CD4-positive, alpha-beta memory T cell (primary cell): ENCODE data around the gene PSMG3. TPM values are rescaled to one million over a fixed set of nuclear protein-coding genes. Genes with fewer than 3 reads are reported as not detected.

Experiments used
- CTCF ChIA-PET: fragments of 350-600 bp; sonication (Branson Sonifier 250); formaldehyde crosslinking; loops from one replicate; lab custom pipeline; 2021; ENCODE audit warnings: inconsistent platforms; ENCODE audit not compliant: partially characterized antibody; lab: Charles Lee
- POLR2A ChIA-PET: fragments of 350-600 bp; sonication (Branson Sonifier 250); formaldehyde crosslinking; loops from one replicate; lab custom pipeline; 2021; ENCODE audit not compliant: partially characterized antibody; lab: Charles Lee
- DNase-seq, 5 donors: peaks; one replicate each; pipeline versions ENCODE4 v3.0.0 to v3.0.0-alpha.2; 2020 to 2022; ENCODE audit warnings: mixed read lengths in 1 of 5
- H3K27ac ChIP-seq: one replicate; pipeline ENCODE4 v1.7.0; 2013; ENCODE audit warnings: low read depth, low read length
- H3K27me3 ChIP-seq: 2 replicates; pipeline ENCODE4 v1.7.0; 2013; ENCODE audit warnings: mild to moderate bottlenecking, low read length, moderate library complexity; ENCODE audit not compliant: insufficient read depth
- H3K36me3 ChIP-seq: 2 replicates; pipeline ENCODE4 v1.7.0; 2013; ENCODE audit warnings: mild to moderate bottlenecking, low read length, moderate library complexity; ENCODE audit not compliant: insufficient read depth
- H3K4me1 ChIP-seq: 2 replicates; pipeline ENCODE4 v1.7.0; 2013; ENCODE audit warnings: mild to moderate bottlenecking, low read length, moderate library complexity; ENCODE audit not compliant: insufficient read depth
- H3K4me3 ChIP-seq, 2 donors: one replicate each; pipeline ENCODE4 v1.7.0; 2013; ENCODE audit warnings: low read length in 2 of 2, mild to moderate bottlenecking in 1 of 2
- H3K9me3 ChIP-seq, 2 donors: one replicate each; pipeline ENCODE4 v1.7.0; 2013; ENCODE audit warnings: low read length in 2 of 2, control low read depth in 1 of 2; ENCODE audit not compliant: control insufficient read depth in 1 of 2
- H3K27ac Mint-ChIP-seq, 7 donors: one replicate each; pipeline ENCODE4 v1.8.0; 2020 to 2021; ENCODE audit warnings: mixed read lengths in 7 of 7, mild to moderate bottlenecking in 6 of 7, inconsistent platforms in 3 of 7, moderate library complexity in 3 of 7
- H3K27me3 Mint-ChIP-seq, 2 donors: one replicate each; pipeline ENCODE4 v1.8.0; 2020 to 2021; ENCODE audit warnings: mixed read lengths in 2 of 2
- H3K36me3 Mint-ChIP-seq, 2 donors: one replicate each; pipeline ENCODE4 v1.8.0; 2020 to 2021; ENCODE audit warnings: mixed read lengths in 2 of 2, inconsistent platforms in 1 of 2, mild to moderate bottlenecking in 1 of 2
- H3K4me1 Mint-ChIP-seq, 4 donors: one replicate each; pipeline ENCODE4 v1.8.0; 2020 to 2021; ENCODE audit warnings: mixed read lengths in 4 of 4, mild to moderate bottlenecking in 1 of 4
- H3K4me3 Mint-ChIP-seq, 8 donors: one replicate each; pipeline ENCODE4 v1.8.0; 2020 to 2021; ENCODE audit warnings: mixed read lengths in 8 of 8, mild to moderate bottlenecking in 7 of 8, moderate library complexity in 6 of 8, inconsistent platforms in 3 of 8
- H3K9me3 Mint-ChIP-seq, 8 donors: one replicate each; pipeline ENCODE4 v1.8.0; 2020 to 2021; ENCODE audit warnings: mixed read lengths in 8 of 8, mild to moderate bottlenecking in 5 of 8, inconsistent platforms in 3 of 8, moderate library complexity in 1 of 8
- intact Hi-C: fragments of 100-400 bp; cut with micrococcal nuclease; formaldehyde crosslinking; loops from one replicate; pipeline ENCODE4 v1.15.1; 2023
- polyA plus RNA-seq, 2 donors: library from polyadenylated mRNA; unstranded; fragments of 300-500 nt; fragmentation: Illumina TruSeq; gene quantifications; one replicate each; pipeline ENCODE4 v1.2.3, GENCODE V29; 2021
- total RNA-seq, 2 experiments: library from RNA; stranded (reverse); gene quantifications; one replicate each; pipeline ENCODE4 v1.2.3, GENCODE V29; 2021

The PSMG3 gene
- total and polyA plus RNA-seq, 4 experiments from 2014 or later, result 19.3 to 50.2 (median 30.9) TPM

- H3K27me3 ChIP-seq, result no peaks in the 10 kb centered on the region
- Mint-ChIP-seq H3K27me3 (no peaks in the 10 kb centered on the region), H3K9me3 (peaks cover 0 to 3% (median 0%) of the 10 kb centered on the region in 8 donors), H3K36me3 (no peaks in the 10 kb centered on the region), H3K27ac (no peak overlapping the region), H3K4me1 (peaks cover 2 to 8% (median 4%) of the 10 kb centered on the region in 4 donors), H3K4me3 (no peak overlapping the region)
- no peaks in the 10 kb centered on the region for H3K36me3 ChIP-seq
- POLR2A ChIA-PET, result no interaction called here
- H3K9me3 ChIP-seq, result no peaks in the 10 kb centered on the region
- no peaks in the 10 kb centered on the region for H3K4me1 ChIP-seq
- CTCF ChIA-PET, result no interaction called here
- DNase-seq, result no peak
- H3K27ac ChIP-seq, result no peak overlapping the region
- H3K4me3 ChIP-seq, result no peak overlapping the region
- intact Hi-C loops, result no loop called here
These were observed 19.0 kb downstream of the PSMG3 start for GRCh38 chr7:1550846-1551155.

- no peaks in the 10 kb centered on the region for H3K9me3 ChIP-seq
- POLR2A ChIA-PET, result no interaction called here
- CTCF ChIA-PET, result no interaction called here
- no peaks in the 10 kb centered on the region for H3K27me3 Mint-ChIP-seq
- no peak overlapping the region for H3K27ac Mint-ChIP-seq
- no peak overlapping the region for H3K4me3 Mint-ChIP-seq
- H3K36me3 Mint-ChIP-seq, result no peaks in the 10 kb centered on the region
- peak in 1 of 5 donors; percentile 18 for DNase-seq
- no peaks in the 10 kb centered on the region for H3K27me3 ChIP-seq
- H3K4me1 ChIP-seq, result no peaks in the 10 kb centered on the region
- H3K4me1 Mint-ChIP-seq, result peaks cover 2 to 8% (median 4%) of the 10 kb centered on the region in 4 donors
- no peak overlapping the region for H3K27ac ChIP-seq
- no peaks in the 10 kb centered on the region for H3K36me3 ChIP-seq
- intact Hi-C loops, result no loop called here
- H3K9me3 Mint-ChIP-seq, result peaks cover 0 to 3% (median 0%) of the 10 kb centered on the region in 8 donors
- H3K4me3 ChIP-seq, result no peak overlapping the region
These were observed 19.6 kb downstream of the PSMG3 start for GRCh38 chr7:1550005-1550845.

GRCh38 chr7:1549357-1550004 lies 20.4 kb downstream of the PSMG3 start:
- no peaks in the 10 kb centered on the region for H3K36me3 ChIP-seq
- no peaks in the 10 kb centered on the region for H3K36me3 Mint-ChIP-seq
- H3K4me1 ChIP-seq, result no peaks in the 10 kb centered on the region
- no peak overlapping the region for H3K27ac ChIP-seq
- H3K9me3 Mint-ChIP-seq, result peaks cover 0 to 3% (median 0%) of the 10 kb centered on the region in 8 donors
- DNase-seq, result no peak
- H3K9me3 ChIP-seq, result no peaks in the 10 kb centered on the region
- intact Hi-C loops, result no loop called here
- H3K27me3 Mint-ChIP-seq, result no peaks in the 10 kb centered on the region
- no peaks in the 10 kb centered on the region for H3K27me3 ChIP-seq
- no peak overlapping the region for H3K27ac Mint-ChIP-seq
- peaks cover 3 to 8% (median 4%) of the 10 kb centered on the region in 4 donors for H3K4me1 Mint-ChIP-seq
- ChIA-PET POLR2A (no interaction called here), CTCF (no interaction called here)
- no peak overlapping the region for H3K4me3 Mint-ChIP-seq
- H3K4me3 ChIP-seq, result no peak overlapping the region

GRCh38 chr7:1548944-1549343 lies 20.9 kb downstream of the PSMG3 start:
- intact Hi-C loops, result no loop called here
- H3K9me3 Mint-ChIP-seq, result peaks cover 0 to 3% (median 0%) of the 10 kb centered on the region in 8 donors
- peak overlapping the region in 1 of 7 donors; percentile 1 for H3K27ac Mint-ChIP-seq

GRCh38 chr7:1548438-1548831 lies 21.4 kb downstream of the PSMG3 start:
- no peaks in the 10 kb centered on the region for H3K27me3 ChIP-seq
- H3K36me3 ChIP-seq, result no peaks in the 10 kb centered on the region
- peaks cover 3 to 8% (median 4%) of the 10 kb centered on the region in 4 donors for H3K4me1 Mint-ChIP-seq
- intact Hi-C loops, result no loop called here
- H3K9me3 Mint-ChIP-seq, result peaks cover 0 to 3% (median 0%) of the 10 kb centered on the region in 8 donors
- ChIA-PET POLR2A (no interaction called here), CTCF (no interaction called here)
- no peak overlapping the region for H3K27ac ChIP-seq
- H3K4me3 ChIP-seq, result no peak overlapping the region
- peak in 1 of 5 donors; percentile 43 for DNase-seq
- H3K36me3 Mint-ChIP-seq, result no peaks in the 10 kb centered on the region
- H3K27ac Mint-ChIP-seq, result peak overlapping the region in 1 of 7 donors; percentile 44
- no peaks in the 10 kb centered on the region for H3K27me3 Mint-ChIP-seq
- peak overlapping the region in 1 of 8 donors; percentile 33 for H3K4me3 Mint-ChIP-seq
- H3K4me1 ChIP-seq, result no peaks in the 10 kb centered on the region
- no peaks in the 10 kb centered on the region for H3K9me3 ChIP-seq

More at GRCh38 chr7:1548944-1549343, 20.9 kb downstream of the PSMG3 start:
- ChIA-PET POLR2A (no interaction called here), CTCF (no interaction called here)
- Mint-ChIP-seq H3K4me3 (no peak overlapping the region), H3K4me1 (peaks cover 3 to 8% (median 4%) of the 10 kb centered on the region in 4 donors), H3K27me3 (no peaks in the 10 kb centered on the region), H3K36me3 (no peaks in the 10 kb centered on the region)
- no peaks in the 10 kb centered on the region for H3K4me1 ChIP-seq
- peak in 1 of 5 donors; percentile 3 for DNase-seq
- no peaks in the 10 kb centered on the region for H3K9me3 ChIP-seq
- H3K27me3 ChIP-seq, result no peaks in the 10 kb centered on the region
- no peaks in the 10 kb centered on the region for H3K36me3 ChIP-seq
- H3K4me3 ChIP-seq, result no peak overlapping the region
- no peak overlapping the region for H3K27ac ChIP-seq

- Histone ChIP-seq H3K9me3 (no peaks in the 10 kb centered on the region), H3K27ac (no peak overlapping the region), H3K27me3 (no peaks in the 10 kb centered on the region), H3K4me3 (no peak overlapping the region), H3K4me1 (no peaks in the 10 kb centered on the region), H3K36me3 (no peaks in the 10 kb centered on the region)
- Mint-ChIP-seq H3K36me3 (peaks cover 0 to under 1% of the 10 kb centered on the region in 2 donors), H3K27me3 (no peaks in the 10 kb centered on the region), H3K4me1 (peaks cover 3 to 8% (median 4%) of the 10 kb centered on the region in 4 donors), H3K27ac (peak overlapping the region in 2 of 7 donors; percentile 29 to 44), H3K4me3 (no peak overlapping the region), H3K9me3 (peaks cover 0 to 3% (median 0%) of the 10 kb centered on the region in 8 donors)
- intact Hi-C loops, result no loop called here
- POLR2A ChIA-PET, result no interaction called here
- CTCF ChIA-PET, result no interaction called here
- DNase-seq, result no peak
These were observed 21.9 kb downstream of the PSMG3 start for GRCh38 chr7:1547777-1548437.
